ENCODE results near the gene SCFD2.
"Not testable (repeated sequence)": the region's sequence is repeated elsewhere in the genome, so short reads cannot be mapped to it uniquely, and the experiment has no call there.

Gene SCFD2

DNA sequence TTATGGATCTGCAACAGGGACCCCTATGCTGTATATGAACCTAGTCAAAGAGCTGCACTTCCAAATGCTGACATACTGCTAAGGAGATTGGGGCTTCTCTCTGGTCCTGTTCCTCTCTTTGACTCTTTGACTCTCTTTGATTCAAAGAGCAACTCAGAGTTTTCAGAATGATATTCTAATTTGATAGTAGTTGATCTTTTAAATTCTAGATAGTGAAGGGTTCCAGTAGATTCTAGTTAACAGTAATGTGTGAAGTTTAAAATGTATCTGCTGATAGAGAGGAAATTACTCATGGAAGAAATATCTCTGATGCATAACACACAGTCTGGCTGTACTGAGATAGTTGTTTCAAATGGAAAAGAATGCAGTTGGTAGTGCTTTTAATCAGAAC, 264.7 kb downstream of the SCFD2 start:
- no peak for DNase-seq (ENCODE audit: low read depth)

DNA sequence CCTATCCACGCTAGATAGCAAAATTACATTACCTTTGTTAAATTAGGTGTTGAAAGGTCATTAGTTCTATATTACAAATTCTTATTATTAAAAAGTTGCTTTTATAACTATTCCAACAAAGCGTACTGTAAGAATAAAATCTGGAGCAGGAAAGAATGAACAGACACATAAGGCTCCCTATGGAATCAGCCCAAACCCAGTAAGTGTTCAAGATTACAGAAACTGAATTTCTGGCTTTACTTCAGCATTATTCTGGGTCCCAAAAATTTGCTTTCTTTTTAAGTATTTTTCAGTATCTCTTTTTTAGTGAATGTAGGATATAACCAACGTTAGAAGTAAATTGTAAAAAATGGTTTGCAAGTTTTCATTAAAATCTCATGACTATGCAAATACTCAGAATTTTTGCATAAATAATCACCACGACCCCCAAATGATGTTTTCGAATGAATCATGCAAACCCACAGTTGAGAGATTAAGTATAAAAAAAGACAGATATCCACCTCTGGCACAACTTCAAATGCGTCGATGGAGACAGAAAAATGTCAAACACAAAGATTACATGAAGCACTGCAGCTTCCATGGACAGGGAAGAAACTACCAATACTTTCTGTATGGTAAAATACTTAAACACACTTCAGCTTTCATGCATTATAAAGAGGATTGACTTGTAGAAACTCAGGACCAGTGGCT, 265.2 kb downstream of the SCFD2 start:
- no peak for DNase-seq (ENCODE audit: low read depth)

DNA sequence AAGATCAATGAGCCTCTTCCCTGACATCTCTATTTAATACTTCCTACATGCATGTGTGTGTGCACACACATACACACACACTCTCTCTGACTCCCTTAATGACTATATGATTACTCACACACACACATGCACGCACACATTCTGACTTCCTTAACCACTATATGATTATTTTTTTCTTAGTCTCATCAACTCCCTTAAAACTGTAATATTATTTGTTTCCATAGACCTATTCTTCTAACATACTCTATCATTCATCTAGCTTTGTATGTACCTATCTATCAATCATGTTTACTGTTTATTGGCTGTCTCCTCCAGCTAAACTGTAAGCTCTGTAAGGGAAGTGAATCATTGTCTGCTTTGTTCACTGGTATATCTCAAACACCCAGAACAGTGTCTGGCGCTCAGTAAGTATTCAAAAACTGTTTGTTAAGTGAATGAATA, 267.2 kb downstream of the SCFD2 start:
- DNase-seq (ENCODE audit: low read depth) = no peak

DNA sequence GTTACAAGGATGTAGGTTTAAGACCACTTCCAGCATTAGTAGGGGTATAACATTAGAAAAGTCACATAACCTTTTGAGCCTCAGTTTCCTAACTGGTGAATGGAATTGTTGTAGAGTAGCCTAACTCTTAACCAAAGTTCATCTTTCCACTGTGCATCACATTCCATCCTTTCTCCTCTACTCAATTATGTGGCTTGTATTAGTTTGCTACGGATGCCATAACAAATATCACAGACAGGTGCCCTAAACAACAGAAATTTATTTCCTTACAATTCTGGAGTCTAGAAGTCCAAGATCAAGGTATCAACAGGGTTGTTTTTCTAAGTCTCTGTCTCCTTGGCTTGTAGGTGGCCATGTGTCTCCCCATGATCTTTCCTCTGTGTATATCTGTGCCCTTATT, 271.8 kb downstream of the SCFD2 start:
- no peak for DNase-seq (ENCODE audit: low read depth)

DNA sequence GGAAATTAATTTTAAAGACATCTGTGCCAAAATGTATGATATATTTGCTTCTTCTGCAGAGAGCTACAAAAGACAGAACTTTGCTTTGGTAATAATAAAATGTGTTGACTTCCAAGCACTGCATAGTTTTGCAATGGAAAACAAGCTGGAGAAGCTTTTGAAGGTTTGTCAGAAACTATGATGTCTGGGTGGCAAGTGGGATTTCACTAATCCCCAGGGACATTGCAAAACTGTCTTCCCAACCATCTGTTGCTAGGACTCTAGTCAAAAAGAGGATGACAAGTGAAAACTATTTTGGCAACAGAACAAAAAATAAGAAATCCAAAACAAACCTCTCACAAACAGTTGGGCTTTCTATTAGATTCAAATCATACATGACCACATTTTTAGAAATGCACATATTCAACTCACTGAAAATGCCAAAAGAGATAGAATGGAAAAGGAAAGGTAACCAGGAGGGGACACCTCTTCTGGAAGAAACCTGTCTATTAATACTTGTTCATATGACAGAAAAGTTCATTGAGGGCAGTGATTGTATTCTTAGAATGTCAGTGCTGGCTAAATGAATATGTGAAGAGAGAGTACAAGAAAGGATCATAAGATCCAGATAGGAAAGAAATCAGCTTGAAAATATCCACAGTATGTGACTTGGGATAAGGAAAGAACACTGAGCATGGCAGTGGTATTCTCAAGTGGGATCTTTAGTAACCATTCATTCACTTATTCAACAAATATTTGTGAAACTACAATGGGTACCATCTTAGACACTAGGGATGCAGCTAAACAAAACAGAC, 275.7 kb downstream of the SCFD2 start:
- DNase-seq (ENCODE audit: low read depth) = no peak

DNA sequence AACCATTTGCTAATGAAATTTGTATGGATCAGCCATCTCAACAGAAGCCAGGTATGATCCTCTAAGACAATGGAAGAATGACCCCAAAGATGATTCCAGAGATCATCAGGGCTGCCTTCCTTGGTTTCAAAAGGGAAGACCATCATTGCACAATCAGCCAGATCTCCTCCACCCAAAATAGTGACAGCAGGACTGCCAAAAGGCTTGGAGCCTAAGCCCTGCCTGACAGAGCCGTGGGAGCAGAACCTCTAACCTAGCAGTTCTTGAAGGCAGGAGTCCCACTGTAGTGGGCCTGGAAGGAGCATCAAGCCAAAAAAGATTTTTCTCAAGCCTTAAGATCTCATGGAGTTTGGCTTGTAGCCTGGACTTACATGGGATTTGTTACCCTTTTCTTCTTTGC, 277.7 kb downstream of the SCFD2 start:
- no peak for DNase-seq (ENCODE audit: low read depth)

DNA sequence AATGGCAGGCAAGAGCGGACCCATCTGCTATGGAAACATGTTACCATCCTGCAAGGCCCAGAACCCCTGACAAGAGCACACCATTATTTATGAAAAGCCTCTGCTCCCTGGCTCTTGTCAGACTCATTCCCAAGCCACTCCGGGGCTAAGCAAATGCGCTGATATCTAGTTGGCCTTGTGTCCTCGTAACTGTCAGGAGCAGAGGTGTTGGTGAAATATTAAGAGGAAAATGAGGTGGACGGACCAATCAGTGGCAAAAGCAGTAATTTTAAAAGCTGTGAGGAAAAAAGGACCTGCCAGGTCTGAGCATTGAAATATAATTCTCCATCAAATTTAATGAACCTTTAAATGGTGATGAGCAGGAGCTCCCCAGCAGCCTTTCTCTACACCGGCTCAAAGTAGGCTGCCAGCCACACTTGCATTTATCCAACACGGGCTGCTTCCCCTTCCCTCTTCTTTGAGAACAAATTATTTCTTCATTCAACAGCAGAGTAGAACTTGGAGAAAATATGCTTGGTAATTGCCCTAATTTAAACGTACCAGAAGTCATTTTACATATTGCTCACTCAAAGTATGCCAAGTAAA, 289.4 kb downstream of the SCFD2 start:
- DNase-seq (ENCODE audit: low read depth) = no peak

DNA sequence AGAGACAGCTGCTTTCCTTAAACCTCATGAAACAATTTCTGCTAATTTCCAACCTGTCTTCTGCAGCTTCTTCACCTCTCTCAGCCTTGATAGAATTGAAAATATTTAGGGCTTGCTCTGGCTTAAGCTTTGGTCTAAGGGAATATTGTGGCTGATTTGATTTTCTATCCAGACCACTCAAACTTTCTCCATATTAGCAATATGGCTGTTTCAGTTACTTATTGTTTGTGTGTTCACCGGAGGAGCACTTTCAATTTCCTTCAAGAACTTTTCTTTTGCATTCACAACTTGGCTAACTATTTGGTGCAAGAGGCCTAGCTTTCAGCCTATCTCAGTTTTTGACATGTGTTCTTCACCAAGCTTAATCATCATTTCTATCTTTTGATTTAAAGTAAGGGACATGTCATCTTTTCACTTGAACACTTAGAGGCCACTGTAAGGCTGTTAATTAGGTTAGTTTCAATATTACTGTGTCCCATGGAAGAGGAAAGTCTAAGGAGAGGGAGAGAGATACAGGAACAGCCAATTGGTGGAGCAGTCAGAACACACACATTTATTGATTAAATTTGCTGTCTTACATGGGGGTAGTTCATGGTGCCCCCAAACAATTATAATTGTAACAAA, 290.6 kb downstream of the SCFD2 start:
- no peak for DNase-seq (ENCODE audit: low read depth)

DNA sequence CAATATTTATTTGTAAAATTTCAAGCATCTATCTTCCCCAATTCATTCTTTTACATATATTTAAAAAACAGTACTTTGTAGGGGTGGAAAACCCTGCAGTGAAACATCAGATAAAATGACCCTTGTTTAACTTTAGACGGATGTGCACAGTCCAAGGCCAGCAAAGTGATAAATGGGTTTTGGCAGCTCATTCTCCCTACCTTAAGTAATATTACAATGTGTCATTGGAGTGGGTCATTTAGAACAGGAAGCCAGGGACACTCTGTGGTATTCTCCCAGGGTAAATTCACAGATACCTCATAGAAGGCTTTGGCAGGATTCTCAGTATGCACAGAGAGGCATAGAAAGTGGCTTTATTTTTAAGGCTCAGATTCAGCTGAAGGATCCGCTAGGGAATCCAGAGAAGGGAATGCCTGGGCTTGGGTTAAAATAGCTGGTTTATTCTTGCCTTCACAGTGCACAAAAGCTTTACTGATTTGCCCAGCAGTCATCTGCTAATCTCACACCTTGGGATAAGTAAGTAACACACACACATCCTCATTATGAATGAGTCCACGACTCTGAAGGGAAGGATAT, 297.0 kb downstream of the SCFD2 start:
- DNase-seq (ENCODE audit: low read depth) = no peak

DNA sequence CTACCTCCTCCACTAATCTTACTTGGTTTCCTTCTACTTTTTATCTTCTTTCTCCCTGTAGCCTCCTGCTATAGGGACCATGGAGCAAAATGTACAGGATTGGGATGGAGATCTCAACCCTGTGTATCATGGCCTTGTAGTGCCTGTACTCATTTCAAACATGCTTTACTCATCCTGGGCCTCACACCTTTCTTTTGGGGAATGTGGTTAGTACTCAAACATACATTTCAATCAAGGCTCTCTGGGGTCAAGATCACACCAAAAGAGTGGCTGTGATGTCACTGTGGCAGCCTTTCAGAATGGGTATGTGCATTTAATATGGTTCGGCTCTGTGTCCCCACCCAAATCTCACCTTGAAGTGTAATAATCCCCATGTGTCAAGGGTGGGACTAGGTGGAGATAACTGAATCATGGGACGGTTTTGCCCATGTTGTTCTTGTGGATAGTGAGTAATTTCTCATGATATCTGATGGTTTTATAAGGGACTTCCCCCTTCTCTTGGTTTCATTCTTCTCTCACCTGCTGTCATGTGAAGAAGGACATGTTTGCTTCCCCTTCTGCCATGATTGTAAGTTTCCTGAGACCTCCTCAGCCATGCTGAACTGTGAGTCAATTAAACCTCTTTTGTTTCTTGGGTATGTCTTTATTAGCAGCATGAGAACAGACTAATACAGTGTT, 298.6 kb downstream of the SCFD2 start:
- no peak for DNase-seq (ENCODE audit: low read depth)

DNA sequence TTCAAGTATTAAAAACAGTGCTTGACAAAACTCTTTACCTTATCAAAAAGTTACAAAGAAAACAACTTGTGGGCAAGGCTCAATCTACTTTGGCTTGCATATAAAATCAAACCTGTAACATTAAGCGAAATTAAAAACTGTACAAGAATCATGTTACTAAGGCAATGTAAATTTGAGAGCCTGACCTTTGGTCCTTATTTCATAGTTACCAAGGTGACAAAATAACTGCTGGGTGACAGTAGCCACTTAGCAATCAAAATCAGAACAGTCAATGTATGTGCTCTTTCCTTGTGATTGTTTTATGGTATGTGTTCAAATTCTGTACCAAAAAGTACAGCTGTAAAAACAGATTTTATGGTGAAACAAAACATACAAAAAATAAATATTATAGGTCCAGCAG, 299.7 kb downstream of the SCFD2 start:
- DNase-seq (ENCODE audit: low read depth) = no peak

DNA sequence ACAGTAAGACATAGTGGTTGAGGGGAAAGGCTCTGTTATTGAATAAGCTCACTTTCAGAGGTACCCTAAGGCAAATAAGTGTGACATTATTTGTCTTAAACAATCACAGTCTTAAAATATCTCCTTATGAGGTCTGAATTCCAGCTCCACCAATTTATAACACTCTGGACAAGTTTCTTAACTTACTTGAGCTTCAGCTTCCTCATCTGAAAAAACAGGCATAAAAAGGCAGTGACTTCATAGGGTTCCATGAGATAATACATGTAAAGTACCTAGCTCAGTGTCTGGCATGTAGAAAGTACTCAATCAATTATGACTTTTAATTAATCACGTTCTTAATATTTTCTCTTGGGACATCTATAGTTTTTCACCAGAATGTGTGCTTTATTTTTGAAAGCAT, 301.3 kb downstream of the SCFD2 start:
- no peak for DNase-seq (ENCODE audit: low read depth)

DNA sequence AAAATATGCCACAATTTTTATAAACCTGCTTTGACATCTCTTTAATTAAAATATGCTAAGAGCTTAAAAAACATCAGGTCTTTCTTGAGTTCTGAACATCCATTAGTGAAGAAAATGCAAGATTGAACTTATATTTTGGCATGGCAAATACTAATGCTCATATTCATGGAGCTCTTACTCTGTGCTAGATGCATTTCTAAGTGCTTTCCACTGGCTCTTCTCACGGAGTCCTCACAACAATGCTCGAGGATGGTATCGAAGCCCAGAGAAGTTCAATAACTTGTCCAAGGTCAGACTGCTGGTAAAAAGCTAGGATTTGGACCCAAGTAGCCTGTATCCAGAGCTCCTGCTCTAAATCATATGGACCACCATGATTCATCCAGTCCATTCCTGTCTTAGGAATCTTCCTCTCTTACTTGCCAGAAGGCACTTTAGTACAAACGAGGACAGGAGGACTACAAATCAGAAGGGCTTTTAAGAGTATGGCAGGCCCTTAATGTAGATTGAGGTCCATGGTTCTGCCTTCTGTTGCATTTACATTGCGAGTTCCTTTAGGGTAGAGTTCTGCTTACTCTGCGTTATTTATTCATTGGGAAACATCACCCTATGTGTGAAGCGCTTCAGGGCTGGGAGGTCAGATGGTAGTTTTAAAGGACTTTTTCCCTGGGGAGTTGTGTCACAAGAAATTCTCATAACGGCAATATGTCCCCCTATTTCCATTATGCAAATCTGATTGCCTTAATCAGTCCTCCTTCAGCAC, 304.6 kb downstream of the SCFD2 start:
- DNase-seq (ENCODE audit: low read depth) = no peak

DNA sequence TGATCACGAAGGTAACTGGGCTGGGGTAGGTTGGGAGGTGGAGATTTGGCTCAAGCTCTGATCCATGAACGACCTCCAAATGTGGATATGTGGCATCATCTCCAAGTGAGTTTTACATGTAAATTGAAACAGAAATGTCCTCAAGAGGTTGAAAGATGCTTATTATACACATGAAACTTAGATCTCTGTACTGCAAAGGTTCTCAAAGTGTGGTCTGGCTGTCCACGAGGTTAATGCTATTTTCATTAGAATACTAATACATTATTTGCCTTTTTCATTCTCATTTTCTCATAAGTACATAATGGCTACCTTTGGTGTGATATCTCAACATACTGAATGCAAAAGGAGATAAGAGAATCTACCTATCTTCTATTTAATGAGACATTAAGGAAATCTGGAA, 305.6 kb downstream of the SCFD2 start:
- DNase-seq (ENCODE audit: low read depth) = no peak

DNA sequence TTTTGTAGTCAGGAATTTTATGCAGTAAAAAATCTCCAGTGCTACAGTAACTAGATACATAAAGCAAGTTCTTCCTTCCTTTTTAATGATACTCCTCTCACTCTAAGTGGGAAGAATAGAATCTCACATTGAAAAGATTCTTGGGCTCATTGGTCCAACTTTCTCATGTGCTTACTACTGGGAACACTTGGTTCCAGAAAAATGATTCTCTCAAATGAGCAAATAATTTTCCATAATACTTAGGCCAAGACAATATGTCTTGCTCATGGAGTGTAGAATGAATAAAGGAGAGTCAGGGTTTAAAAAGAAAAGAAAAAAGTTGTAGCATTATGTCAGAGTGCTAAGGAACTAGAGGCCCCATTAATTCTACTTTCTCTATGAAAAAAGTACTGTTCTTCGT, 306.0 kb downstream of the SCFD2 start:
- no peak for DNase-seq (ENCODE audit: low read depth)

DNA sequence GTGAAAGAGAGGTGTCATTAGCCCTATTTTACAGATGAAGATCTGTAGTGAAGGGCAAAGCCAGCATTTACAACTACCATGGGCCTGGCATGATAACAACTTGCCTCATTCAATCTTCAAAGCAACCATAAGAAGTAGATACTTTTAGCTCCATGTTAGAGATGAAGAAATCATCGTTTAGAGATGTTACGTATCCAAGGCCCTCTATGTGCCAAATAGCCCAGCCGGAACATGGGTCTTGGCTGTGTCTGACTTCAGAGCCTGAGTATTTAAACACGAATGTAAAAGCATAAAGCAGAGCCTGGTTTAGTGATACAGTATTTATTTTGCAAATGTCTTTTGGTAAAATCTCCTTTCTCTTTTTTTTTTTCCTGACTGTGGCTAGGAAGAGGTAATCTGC, 306.6 kb downstream of the SCFD2 start:
- DNase-seq (ENCODE audit: low read depth) = no peak

DNA sequence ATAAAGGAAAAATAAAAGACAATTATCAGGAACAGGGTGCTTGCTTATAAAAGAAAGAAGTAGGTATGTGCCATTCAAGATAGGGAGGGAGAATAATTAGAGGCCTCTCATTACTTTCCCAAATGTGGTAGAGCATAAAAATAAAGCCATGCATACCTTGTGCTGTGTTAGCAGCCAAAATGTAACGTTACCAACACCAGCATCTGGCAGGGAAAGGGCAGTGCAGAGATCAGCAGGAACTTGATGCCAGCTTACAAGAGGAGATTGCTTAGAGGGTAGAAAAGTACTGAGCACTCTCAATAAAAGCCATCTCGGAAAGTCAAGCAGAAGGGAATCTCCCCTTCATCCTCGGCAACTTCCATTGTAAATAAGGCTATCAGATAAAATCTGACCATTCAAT, 308.2 kb downstream of the SCFD2 start:
- DNase-seq (ENCODE audit: low read depth) = no peak

DNA sequence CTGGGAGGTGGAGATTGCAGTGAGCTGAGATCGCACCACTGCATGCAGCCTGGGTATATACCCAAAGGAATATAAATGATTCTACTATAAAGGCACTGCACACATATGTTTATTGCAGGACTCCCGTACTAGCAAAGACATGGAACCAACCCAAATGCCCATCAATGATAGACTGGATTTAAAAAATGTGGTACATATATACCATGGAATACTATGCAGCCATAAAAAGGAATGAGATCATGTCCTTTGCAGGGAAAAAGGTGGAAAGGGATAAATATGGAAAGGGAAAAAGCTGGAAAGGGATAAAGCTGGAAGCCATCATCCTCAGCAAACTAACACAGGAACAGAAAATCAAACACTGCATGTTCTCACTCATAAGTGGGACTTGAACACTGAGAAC, 308.8 kb downstream of the SCFD2 start:
- not testable (repeated sequence) for DNase-seq (ENCODE audit: low read depth)

DNA sequence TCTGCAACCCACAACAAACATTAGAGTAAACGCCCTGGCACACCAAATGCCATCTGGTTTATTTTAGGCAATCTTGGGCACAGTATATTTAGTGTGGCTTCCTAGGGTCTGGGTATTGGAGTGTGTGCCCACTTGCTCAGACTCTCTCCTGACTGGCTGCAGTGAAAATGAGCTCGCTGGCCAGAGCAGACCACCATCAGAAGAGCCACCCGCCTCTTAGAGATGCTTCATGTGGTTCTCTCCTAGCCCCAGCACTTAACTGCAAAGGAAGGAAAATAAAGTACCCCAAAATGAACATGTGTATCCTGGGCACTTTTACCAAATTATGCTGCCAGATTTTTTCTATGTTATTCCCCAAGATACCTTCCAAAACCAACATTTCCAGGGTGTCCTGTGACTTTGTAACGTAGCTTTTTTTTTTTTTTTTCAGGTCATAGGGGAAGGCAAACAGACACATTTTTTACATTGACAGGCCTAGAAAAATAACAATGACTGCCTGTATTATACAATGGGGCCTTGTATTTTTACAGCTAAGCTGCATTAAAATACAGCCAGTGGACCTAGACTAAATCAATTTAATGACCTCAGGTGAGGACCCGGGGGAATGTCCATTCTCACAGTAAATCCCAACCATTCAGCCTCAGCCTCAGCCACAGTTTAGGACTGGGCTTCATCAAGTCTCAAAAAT, 310.0 kb downstream of the SCFD2 start:
- no peak for DNase-seq (ENCODE audit: low read depth)

DNA sequence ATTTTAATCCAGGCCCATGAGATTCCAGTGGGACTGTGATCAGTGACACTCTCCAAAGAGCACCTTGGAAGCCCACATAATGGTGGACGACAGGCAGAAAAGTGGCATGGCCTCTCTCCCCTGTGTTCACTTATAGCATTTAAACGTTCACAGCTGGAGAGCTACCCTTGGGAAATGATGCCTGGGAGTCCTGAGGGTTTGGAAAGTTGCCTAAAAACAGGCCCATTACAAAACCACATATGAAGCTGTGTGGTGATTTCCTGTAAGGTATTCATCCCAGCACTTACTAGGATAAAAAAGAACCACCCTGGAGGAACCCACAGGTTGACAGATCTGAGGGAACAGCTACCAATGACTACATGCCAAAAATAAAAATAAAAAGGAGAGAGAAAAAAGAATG, 310.6 kb downstream of the SCFD2 start:
- DNase-seq (ENCODE audit: low read depth) = no peak

DNA sequence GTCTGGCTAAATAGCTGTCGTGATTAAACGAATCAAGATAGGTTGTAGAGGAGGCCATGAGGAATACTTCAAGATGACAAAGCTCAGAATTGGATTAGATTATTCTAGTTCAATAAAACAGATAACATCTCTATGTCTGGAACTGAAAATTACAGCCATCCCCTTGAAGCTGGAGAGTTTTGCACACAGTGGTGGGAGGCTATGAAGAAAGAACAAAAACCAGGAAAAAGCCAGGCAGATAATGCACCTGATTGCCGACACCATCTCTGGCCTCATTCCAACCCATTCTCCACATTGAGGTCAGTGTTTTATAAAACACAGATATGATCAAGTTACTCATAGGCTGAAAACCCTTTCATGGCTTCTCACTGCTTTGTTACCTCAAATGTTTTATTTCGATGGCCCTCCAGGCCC, 315.5 kb downstream of the SCFD2 start:
- DNase-seq (ENCODE audit: low read depth) = no peak
